GM12873 (cell line): ENCODE data around the gene TRNAU1AP.

Experiments used
- CTCF ChIP-seq: IDR thresholded peaks from 2 replicates; pipeline ENCODE4 v1.5.1; 2012; ENCODE audit warnings: low read depth, mild to moderate bottlenecking, moderate library complexity, low read length, control low read depth; ENCODE audit not compliant: insufficient read depth; ENCODE audit errors: missing control alignments

TRNAU1AP gene

GRCh38 chr1:28564310-28564709, 11.4 kb downstream of the TRNAU1AP start:
- TF ChIP-seq CTCF: no peak

- no peak for TF ChIP-seq CTCF
These were observed 12.2 kb downstream of the TRNAU1AP start for GRCh38 chr1:28565040-28565439.

- no peak for TF ChIP-seq CTCF
These were observed 12.8 kb downstream of the TRNAU1AP start for GRCh38 chr1:28565726-28566125.

- no peak for TF ChIP-seq CTCF
These were observed 14.0 kb downstream of the TRNAU1AP start for GRCh38 chr1:28566931-28567330.

GRCh38 chr1:28571911-28572310, 19.0 kb downstream of the TRNAU1AP start:
- no peak for TF ChIP-seq CTCF

- no peak for TF ChIP-seq CTCF
These were observed 20.7 kb downstream of the TRNAU1AP start for GRCh38 chr1:28573564-28573963.

GRCh38 chr1:28577052-28577678, 24.3 kb downstream of the TRNAU1AP start:
- TF ChIP-seq CTCF: no peak
